ENCODE data around the gene SLC25A12. TPM values are rescaled to one million over a fixed set of nuclear protein-coding genes. Genes with fewer than 3 reads are reported as not detected.

The SLC25A12 gene
- total and polyA plus RNA-seq, 9 of the 15 experiments (the other 6 are each of a cell fraction or from before 2014, with no cell fraction given) = 13.5 to 36.5 (median 21.7) TPM

GRCh38 chr2:171893824-171894611 is at the start of gene SLC25A12 (continued):
- TF ChIP-seq, protein P1, sequence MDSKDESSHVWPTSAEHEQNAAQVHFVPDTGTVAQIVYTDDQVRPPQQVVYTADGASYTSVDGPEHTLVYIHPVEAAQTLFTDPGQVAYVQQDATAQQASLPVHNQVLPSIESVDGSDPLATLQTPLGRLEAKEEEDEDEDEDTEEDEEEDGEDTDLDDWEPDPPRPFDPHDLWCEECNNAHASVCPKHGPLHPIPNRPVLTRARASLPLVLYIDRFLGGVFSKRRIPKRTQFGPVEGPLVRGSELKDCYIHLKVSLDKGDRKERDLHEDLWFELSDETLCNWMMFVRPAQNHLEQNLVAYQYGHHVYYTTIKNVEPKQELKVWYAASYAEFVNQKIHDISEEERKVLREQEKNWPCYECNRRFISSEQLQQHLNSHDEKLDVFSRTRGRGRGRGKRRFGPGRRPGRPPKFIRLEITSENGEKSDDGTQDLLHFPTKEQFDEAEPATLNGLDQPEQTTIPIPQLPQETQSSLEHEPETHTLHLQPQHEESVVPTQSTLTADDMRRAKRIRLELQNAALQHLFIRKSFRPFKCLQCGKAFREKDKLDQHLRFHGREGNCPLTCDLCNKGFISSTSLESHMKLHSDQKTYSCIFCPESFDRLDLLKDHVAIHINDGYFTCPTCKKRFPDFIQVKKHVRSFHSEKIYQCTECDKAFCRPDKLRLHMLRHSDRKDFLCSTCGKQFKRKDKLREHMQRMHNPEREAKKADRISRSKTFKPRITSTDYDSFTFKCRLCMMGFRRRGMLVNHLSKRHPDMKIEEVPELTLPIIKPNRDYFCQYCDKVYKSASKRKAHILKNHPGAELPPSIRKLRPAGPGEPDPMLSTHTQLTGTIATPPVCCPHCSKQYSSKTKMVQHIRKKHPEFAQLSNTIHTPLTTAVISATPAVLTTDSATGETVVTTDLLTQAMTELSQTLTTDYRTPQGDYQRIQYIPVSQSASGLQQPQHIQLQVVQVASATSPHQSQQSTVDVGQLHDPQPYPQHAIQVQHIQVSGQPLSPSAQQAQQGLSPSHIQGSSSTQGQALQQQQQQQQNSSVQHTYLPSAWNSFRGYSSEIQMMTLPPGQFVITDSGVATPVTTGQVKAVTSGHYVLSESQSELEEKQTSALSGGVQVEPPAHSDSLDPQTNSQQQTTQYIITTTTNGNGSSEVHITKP (IDR thresholded peaks at IDR 0.05; ENCODE audit: partially characterized antibody) = no peak
- TF ChIP-seq HEY1 (CRISPR knock-in tag; IDR thresholded peaks at IDR 0.05; ENCODE audit: borderline replicate concordance) (no peak), TAF7 (tag; IDR thresholded peaks at IDR 0.05) (no peak; the same call in none of the 2 replicates), MYBL2 (IDR thresholded peaks at IDR 0.05; ENCODE audit: low read depth) (no peak), MYBL2 (CRISPR knock-in tag; IDR thresholded peaks at IDR 0.05; ENCODE audit: borderline replicate concordance) (no peak), MYNN (IDR thresholded peaks at IDR 0.05) (no peak), MYNN (CRISPR knock-in tag; IDR thresholded peaks at IDR 0.05) (no peak), EHMT2 (IDR thresholded peaks at IDR 0.05) (peak; percentile 71), STAT5B (CRISPR knock-in tag; IDR thresholded peaks at IDR 0.05) (no peak), LEF1 (IDR thresholded peaks at IDR 0.05) (0 out of 2 replicates have a peak, but pooled peaks have one; percentile 13), THAP7 (CRISPR knock-in tag; IDR thresholded peaks at IDR 0.05) (no peak), ZNF79 (CRISPR knock-in tag; IDR thresholded peaks at IDR 0.05; ENCODE audit: low read depth) (no peak), ZBTB17 (CRISPR knock-in tag; IDR thresholded peaks at IDR 0.05) (0 out of 2 replicates have a peak, but pooled peaks have one; percentile 48)
- TF ChIP-seq, protein P2, sequence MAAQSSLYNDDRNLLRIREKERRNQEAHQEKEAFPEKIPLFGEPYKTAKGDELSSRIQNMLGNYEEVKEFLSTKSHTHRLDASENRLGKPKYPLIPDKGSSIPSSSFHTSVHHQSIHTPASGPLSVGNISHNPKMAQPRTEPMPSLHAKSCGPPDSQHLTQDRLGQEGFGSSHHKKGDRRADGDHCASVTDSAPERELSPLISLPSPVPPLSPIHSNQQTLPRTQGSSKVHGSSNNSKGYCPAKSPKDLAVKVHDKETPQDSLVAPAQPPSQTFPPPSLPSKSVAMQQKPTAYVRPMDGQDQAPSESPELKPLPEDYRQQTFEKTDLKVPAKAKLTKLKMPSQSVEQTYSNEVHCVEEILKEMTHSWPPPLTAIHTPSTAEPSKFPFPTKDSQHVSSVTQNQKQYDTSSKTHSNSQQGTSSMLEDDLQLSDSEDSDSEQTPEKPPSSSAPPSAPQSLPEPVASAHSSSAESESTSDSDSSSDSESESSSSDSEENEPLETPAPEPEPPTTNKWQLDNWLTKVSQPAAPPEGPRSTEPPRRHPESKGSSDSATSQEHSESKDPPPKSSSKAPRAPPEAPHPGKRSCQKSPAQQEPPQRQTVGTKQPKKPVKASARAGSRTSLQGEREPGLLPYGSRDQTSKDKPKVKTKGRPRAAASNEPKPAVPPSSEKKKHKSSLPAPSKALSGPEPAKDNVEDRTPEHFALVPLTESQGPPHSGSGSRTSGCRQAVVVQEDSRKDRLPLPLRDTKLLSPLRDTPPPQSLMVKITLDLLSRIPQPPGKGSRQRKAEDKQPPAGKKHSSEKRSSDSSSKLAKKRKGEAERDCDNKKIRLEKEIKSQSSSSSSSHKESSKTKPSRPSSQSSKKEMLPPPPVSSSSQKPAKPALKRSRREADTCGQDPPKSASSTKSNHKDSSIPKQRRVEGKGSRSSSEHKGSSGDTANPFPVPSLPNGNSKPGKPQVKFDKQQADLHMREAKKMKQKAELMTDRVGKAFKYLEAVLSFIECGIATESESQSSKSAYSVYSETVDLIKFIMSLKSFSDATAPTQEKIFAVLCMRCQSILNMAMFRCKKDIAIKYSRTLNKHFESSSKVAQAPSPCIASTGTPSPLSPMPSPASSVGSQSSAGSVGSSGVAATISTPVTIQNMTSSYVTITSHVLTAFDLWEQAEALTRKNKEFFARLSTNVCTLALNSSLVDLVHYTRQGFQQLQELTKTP (IDR thresholded peaks at IDR 0.05; ENCODE audit: low read depth in 1 of 2, partially characterized antibody in 2 of 2) = peak in 1 of 2 experiments; percentile 55
- TF ChIP-seq, protein P3, sequence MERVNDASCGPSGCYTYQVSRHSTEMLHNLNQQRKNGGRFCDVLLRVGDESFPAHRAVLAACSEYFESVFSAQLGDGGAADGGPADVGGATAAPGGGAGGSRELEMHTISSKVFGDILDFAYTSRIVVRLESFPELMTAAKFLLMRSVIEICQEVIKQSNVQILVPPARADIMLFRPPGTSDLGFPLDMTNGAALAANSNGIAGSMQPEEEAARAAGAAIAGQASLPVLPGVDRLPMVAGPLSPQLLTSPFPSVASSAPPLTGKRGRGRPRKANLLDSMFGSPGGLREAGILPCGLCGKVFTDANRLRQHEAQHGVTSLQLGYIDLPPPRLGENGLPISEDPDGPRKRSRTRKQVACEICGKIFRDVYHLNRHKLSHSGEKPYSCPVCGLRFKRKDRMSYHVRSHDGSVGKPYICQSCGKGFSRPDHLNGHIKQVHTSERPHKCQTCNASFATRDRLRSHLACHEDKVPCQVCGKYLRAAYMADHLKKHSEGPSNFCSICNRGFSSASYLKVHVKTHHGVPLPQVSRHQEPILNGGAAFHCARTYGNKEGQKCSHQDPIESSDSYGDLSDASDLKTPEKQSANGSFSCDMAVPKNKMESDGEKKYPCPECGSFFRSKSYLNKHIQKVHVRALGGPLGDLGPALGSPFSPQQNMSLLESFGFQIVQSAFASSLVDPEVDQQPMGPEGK (CRISPR knock-in tag; IDR thresholded peaks at IDR 0.05; ENCODE audit: borderline replicate concordance) = no peak

Measured in K562 (cell line).